Liver (tissue), 9 donors: Measurements from ENCODE around the gene CCR9. TPM values are rescaled to one million over a fixed set of nuclear protein-coding genes. Genes with fewer than 3 reads are reported as not detected.

ENCODE experiments used
- DNase-seq: peaks from one replicate; pipeline ENCODE4 v3.0.0-alpha.2; 2017; ENCODE audit warnings: low spot score
- H3K27ac ChIP-seq, 2 donors: one replicate each; pipeline ENCODE4 v1.7.0; 2013; ENCODE audit warnings: inconsistent platforms in 2 of 2, low read length in 2 of 2, control low read depth in 1 of 2, low read depth in 1 of 2, mild to moderate bottlenecking in 1 of 2
- H3K27me3 ChIP-seq, 4 donors: one replicate each; pipeline versions ENCODE4 v1.6.1 to v1.7.0; 2013; ENCODE audit warnings: low read length in 3 of 4, inconsistent platforms in 1 of 4, mild to moderate bottlenecking in 1 of 4, moderate library complexity in 1 of 4; ENCODE audit not compliant: control insufficient read depth in 4 of 4, insufficient read depth in 4 of 4
- H3K36me3 ChIP-seq, 4 donors: one replicate each; pipeline versions ENCODE4 v1.6.1 to v1.7.0; 2013; ENCODE audit warnings: low read length in 3 of 4, mild to moderate bottlenecking in 3 of 4, low read depth in 1 of 4, moderate library complexity in 1 of 4; ENCODE audit not compliant: control insufficient read depth in 4 of 4, insufficient read depth in 3 of 4
- H3K4me1 ChIP-seq, 4 donors: one replicate each; pipeline versions ENCODE4 v1.6.1 to v1.7.0; 2013; ENCODE audit warnings: low read length in 3 of 4, mild to moderate bottlenecking in 3 of 4, moderate library complexity in 1 of 4; ENCODE audit not compliant: control insufficient read depth in 4 of 4, insufficient read depth in 4 of 4
- H3K4me3 ChIP-seq, 3 donors: one replicate each; pipeline versions ENCODE4 v1.6.1 to v1.7.0; 2013; ENCODE audit warnings: low read length in 3 of 3, control low read depth in 1 of 3, low read depth in 1 of 3, mild to moderate bottlenecking in 1 of 3
- H3K9ac ChIP-seq, 2 donors: one replicate each; pipeline ENCODE4 v1.7.0; 2013; ENCODE audit warnings: low read length in 2 of 2, mild to moderate bottlenecking in 2 of 2, moderate library complexity in 2 of 2, control low read depth in 1 of 2, low read depth in 1 of 2
- H3K9me3 ChIP-seq, 4 donors: one replicate each; pipeline versions ENCODE4 v1.6.1 to v1.7.0; 2013; ENCODE audit warnings: low read length in 3 of 4; ENCODE audit not compliant: control insufficient read depth in 4 of 4
- EGR1 ChIP-seq, 2 donors: IDR thresholded peaks; 2 replicates each; pipeline ENCODE4 v1.6.1; 2016 to 2018; ENCODE audit warnings: antibody characterized with exemption in 2 of 2, low read depth in 2 of 2
- FOXA1 ChIP-seq: IDR thresholded peaks from 2 replicates; pipeline ENCODE4 v1.6.1; 2016; ENCODE audit warnings: antibody characterized with exemption
- FOXA2 ChIP-seq: IDR thresholded peaks from 2 replicates; pipeline ENCODE4 v1.6.1; 2016; ENCODE audit warnings: antibody characterized with exemption
- GABPA ChIP-seq, 2 donors: IDR thresholded peaks in 1 of 2; conservative IDR thresholded peaks in 1 of 2; 2 replicates each; pipeline ENCODE4 v1.6.1; 2016; ENCODE audit warnings: antibody characterized with exemption in 2 of 2, mild to moderate bottlenecking in 1 of 2, moderate library complexity in 1 of 2
- HNF4A ChIP-seq, 2 donors: conservative IDR thresholded peaks; 2 replicates each; pipeline ENCODE4 v1.6.1; 2016; ENCODE audit warnings: antibody characterized with exemption in 2 of 2, mild to moderate bottlenecking in 2 of 2
- HNF4G ChIP-seq: IDR thresholded peaks from 2 replicates; pipeline ENCODE4 v1.6.1; 2016; ENCODE audit warnings: antibody characterized with exemption
- JUND ChIP-seq, 2 donors: IDR thresholded peaks; 2 replicates each; pipeline ENCODE4 v1.6.1; 2016; ENCODE audit warnings: antibody characterized with exemption in 2 of 2
- NR2F2 ChIP-seq: IDR thresholded peaks from 2 replicates; pipeline ENCODE4 v1.6.1; 2016; ENCODE audit warnings: antibody characterized with exemption
- RAD21 ChIP-seq, 2 donors: IDR thresholded peaks; 2 replicates each; pipeline ENCODE4 v1.6.1; 2016; ENCODE audit warnings: antibody characterized with exemption in 2 of 2, mild to moderate bottlenecking in 2 of 2
- RXRA ChIP-seq, 2 donors: IDR thresholded peaks; 2 replicates each; pipeline ENCODE4 v1.6.1; 2017 to 2018; ENCODE audit warnings: antibody characterized with exemption in 2 of 2, mild to moderate bottlenecking in 1 of 2
- SP1 ChIP-seq: IDR thresholded peaks from 2 replicates; pipeline ENCODE4 v1.6.1; 2018; ENCODE audit warnings: antibody characterized with exemption, mild to moderate bottlenecking
- TAF1 ChIP-seq: conservative IDR thresholded peaks from 2 replicates; pipeline ENCODE4 v1.6.1; 2016; ENCODE audit warnings: antibody characterized with exemption, mild to moderate bottlenecking
- YY1 ChIP-seq: IDR thresholded peaks from 2 replicates; pipeline ENCODE4 v1.6.1; 2016; ENCODE audit warnings: antibody characterized with exemption, mild to moderate bottlenecking
- WGBS: extraction: QIAGEN DNeasy Blood & Tissue Kit; methylation state at CpG from one replicate; pipeline ENCODE4 v1.1.7; 2013; 5-methylcytosine and 5-hydroxymethylcytosine counted together
- polyA plus RNA-seq, 2 donors: library from polyadenylated mRNA; stranded (reverse) in 1 of 2; unstranded in 1 of 2; fragments of 200-250 nt in 1 of 2; fragments of >200 nt in 1 of 2; fragmentation: Nextera tagmentation in 1 of 2; extraction: Ambion mirVana in 1 of 2; gene quantifications; one replicate each; pipeline versions ENCODE4 v1.2.1 to v1.2.3, GENCODE V29; 2013 to 2015
- total RNA-seq, 2 donors: library from RNA; depleted of rRNA; stranded (reverse); fragments of >200 nt; gene quantifications; one replicate each; pipeline ENCODE4 v1.2.3, GENCODE V29; 2014
- TF ChIP-seq, protein P1 (sequence below): IDR thresholded peaks from 2 replicates; pipeline ENCODE4 v1.6.1; 2016; ENCODE audit warnings: antibody characterized with exemption
- TF ChIP-seq, protein P2 (sequence below): fragments of 150-350 bp; IDR thresholded peaks from 2 replicates; pipeline ENCODE4 v1.5.1; 2017; ENCODE audit warnings: improper control_type of control experiment, low read depth, low read length; ENCODE audit not compliant: missing input control
- TF ChIP-seq, protein P3 (sequence below): IDR thresholded peaks from 2 replicates; pipeline ENCODE4 v1.6.1; 2016; ENCODE audit warnings: antibody characterized with exemption, mild to moderate bottlenecking
- TF ChIP-seq, protein P4 (sequence below): IDR thresholded peaks from 2 replicates; pipeline ENCODE4 v1.6.1; 2016; ENCODE audit warnings: antibody characterized with exemption
- TF ChIP-seq, protein P5 (sequence below): IDR thresholded peaks from 2 replicates; pipeline ENCODE4 v1.6.1; 2016; ENCODE audit warnings: antibody characterized with exemption
- donor health status: healthy.
- donor health status: healthy.
- donor health status: healthy.
- donor health status: healthy.
- donor health status: healthy.

The CCR9 gene
- total and polyA plus RNA-seq, 4 donors = 0.28 TPM; not detected in 3

DNA sequence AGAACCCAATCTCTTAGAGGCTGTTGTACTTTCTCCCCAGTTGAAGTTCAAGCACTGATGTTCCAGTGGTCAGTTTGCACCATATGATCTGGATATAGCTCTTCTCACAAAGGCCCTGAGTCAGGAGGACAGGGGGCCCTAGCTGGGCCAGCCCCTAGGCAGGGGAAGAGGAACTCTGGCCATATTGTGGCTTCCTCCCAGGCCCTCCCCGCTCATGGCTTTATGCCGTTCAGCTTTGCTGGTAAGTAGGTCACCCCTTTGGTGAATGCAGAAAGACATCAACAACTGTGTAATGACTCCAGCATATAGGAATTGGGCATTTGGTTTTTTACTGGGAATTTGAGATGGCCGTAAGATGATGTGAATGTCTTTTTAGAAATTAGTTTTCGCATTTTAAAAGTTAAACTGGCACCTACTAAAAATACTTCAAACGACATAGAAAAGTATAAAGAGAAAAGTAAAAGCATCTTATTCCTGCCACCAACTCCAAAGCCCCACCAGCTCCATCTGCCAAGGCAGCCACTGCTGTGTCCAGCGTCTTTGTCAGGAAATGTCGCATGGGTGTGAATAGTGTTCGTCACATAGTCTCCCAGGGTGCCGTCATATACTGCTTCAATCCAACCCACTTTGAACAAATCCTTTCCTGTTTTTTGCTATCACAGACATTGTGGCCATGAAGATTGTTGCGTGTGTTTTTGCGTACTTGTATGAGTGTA, 25.3 kb downstream of the CCR9 start:
- TF ChIP-seq, protein P1, sequence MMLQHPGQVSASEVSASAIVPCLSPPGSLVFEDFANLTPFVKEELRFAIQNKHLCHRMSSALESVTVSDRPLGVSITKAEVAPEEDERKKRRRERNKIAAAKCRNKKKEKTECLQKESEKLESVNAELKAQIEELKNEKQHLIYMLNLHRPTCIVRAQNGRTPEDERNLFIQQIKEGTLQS = no peak
- TF ChIP-seq FOXA2 (no peak), RXRA (IDR thresholded peaks at IDR 0.05) (no peak), JUND (IDR thresholded peaks at IDR 0.05) (no peak), RAD21 (IDR thresholded peaks at IDR 0.05) (no peak), HNF4A (conservative IDR thresholded peaks at IDR 0.05) (no peak), EGR1 (IDR thresholded peaks at IDR 0.05; ENCODE audit: low read depth in 2 of 2) (no peak), NR2F2 (no peak), GABPA (IDR thresholded peaks at IDR 0.05 in 1 of 2, conservative IDR thresholded peaks at IDR 0.05 in 1 of 2) (no peak), YY1 (no peak), TAF1 (no peak)
- TF ChIP-seq, protein P2, sequence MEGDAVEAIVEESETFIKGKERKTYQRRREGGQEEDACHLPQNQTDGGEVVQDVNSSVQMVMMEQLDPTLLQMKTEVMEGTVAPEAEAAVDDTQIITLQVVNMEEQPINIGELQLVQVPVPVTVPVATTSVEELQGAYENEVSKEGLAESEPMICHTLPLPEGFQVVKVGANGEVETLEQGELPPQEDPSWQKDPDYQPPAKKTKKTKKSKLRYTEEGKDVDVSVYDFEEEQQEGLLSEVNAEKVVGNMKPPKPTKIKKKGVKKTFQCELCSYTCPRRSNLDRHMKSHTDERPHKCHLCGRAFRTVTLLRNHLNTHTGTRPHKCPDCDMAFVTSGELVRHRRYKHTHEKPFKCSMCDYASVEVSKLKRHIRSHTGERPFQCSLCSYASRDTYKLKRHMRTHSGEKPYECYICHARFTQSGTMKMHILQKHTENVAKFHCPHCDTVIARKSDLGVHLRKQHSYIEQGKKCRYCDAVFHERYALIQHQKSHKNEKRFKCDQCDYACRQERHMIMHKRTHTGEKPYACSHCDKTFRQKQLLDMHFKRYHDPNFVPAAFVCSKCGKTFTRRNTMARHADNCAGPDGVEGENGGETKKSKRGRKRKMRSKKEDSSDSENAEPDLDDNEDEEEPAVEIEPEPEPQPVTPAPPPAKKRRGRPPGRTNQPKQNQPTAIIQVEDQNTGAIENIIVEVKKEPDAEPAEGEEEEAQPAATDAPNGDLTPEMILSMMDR = no peak
- TF ChIP-seq, protein P3, sequence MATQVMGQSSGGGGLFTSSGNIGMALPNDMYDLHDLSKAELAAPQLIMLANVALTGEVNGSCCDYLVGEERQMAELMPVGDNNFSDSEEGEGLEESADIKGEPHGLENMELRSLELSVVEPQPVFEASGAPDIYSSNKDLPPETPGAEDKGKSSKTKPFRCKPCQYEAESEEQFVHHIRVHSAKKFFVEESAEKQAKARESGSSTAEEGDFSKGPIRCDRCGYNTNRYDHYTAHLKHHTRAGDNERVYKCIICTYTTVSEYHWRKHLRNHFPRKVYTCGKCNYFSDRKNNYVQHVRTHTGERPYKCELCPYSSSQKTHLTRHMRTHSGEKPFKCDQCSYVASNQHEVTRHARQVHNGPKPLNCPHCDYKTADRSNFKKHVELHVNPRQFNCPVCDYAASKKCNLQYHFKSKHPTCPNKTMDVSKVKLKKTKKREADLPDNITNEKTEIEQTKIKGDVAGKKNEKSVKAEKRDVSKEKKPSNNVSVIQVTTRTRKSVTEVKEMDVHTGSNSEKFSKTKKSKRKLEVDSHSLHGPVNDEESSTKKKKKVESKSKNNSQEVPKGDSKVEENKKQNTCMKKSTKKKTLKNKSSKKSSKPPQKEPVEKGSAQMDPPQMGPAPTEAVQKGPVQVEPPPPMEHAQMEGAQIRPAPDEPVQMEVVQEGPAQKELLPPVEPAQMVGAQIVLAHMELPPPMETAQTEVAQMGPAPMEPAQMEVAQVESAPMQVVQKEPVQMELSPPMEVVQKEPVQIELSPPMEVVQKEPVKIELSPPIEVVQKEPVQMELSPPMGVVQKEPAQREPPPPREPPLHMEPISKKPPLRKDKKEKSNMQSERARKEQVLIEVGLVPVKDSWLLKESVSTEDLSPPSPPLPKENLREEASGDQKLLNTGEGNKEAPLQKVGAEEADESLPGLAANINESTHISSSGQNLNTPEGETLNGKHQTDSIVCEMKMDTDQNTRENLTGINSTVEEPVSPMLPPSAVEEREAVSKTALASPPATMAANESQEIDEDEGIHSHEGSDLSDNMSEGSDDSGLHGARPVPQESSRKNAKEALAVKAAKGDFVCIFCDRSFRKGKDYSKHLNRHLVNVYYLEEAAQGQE = no peak
- TF ChIP-seq, protein P4, sequence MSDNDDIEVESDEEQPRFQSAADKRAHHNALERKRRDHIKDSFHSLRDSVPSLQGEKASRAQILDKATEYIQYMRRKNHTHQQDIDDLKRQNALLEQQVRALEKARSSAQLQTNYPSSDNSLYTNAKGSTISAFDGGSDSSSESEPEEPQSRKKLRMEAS = no peak
- no peak overlapping the region for H3K9ac ChIP-seq
- no peak for DNase-seq
- H3K36me3 ChIP-seq = no peaks in the 10 kb centered on the region
- H3K4me1 ChIP-seq = no peaks in the 10 kb centered on the region
- no peaks in the 10 kb centered on the region for H3K9me3 ChIP-seq
- no peak overlapping the region for H3K27ac ChIP-seq
- H3K4me3 ChIP-seq = no peak overlapping the region
- WGBS = 94% methylated on average over 11 of the region's 11 CpGs
- H3K27me3 ChIP-seq = no peaks in the 10 kb centered on the region

DNA sequence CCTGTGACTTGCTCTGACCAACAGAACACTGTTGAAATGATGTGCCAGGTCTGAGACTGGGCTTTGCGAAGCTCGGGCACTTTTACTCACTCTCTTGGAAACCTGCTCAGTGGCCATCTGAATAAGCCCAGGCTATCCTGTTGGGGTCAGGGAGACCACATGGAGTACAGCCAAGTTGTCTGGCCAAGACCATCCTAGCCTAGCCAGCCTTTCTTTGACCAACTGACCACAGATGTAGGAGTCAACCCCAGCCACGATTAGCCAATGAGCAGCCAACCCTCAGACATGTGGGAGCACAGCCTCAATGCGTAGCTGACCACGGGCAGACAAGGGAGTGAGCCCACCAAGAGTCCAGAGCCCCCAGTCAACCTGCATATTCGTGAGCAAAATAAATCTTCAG, 26.1 kb downstream of the CCR9 start:
- WGBS = 91% methylated on average over 6 of the region's 6 CpGs
- TF ChIP-seq EGR1 (IDR thresholded peaks at IDR 0.05; ENCODE audit: low read depth in 2 of 2) (no peak), HNF4G (no peak), NR2F2 (no peak), GABPA (IDR thresholded peaks at IDR 0.05 in 1 of 2, conservative IDR thresholded peaks at IDR 0.05 in 1 of 2) (no peak), RXRA (IDR thresholded peaks at IDR 0.05) (no peak), FOXA1 (no peak), HNF4A (conservative IDR thresholded peaks at IDR 0.05) (no peak), JUND (IDR thresholded peaks at IDR 0.05) (no peak), YY1 (no peak), SP1 (no peak)
- TF ChIP-seq, protein P1 = no peak
- TF ChIP-seq, protein P4 = no peak
- TF ChIP-seq, protein P5, sequence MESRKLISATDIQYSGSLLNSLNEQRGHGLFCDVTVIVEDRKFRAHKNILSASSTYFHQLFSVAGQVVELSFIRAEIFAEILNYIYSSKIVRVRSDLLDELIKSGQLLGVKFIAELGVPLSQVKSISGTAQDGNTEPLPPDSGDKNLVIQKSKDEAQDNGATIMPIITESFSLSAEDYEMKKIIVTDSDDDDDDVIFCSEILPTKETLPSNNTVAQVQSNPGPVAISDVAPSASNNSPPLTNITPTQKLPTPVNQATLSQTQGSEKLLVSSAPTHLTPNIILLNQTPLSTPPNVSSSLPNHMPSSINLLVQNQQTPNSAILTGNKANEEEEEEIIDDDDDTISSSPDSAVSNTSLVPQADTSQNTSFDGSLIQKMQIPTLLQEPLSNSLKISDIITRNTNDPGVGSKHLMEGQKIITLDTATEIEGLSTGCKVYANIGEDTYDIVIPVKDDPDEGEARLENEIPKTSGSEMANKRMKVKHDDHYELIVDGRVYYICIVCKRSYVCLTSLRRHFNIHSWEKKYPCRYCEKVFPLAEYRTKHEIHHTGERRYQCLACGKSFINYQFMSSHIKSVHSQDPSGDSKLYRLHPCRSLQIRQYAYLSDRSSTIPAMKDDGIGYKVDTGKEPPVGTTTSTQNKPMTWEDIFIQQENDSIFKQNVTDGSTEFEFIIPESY = no peak
- no peak overlapping the region for H3K9ac ChIP-seq
- H3K27me3 ChIP-seq = no peaks in the 10 kb centered on the region
- no peaks in the 10 kb centered on the region for H3K9me3 ChIP-seq
- H3K4me3 ChIP-seq = no peak overlapping the region
- no peak for DNase-seq
- H3K4me1 ChIP-seq = no peaks in the 10 kb centered on the region
- no peaks in the 10 kb centered on the region for H3K36me3 ChIP-seq
- no peak overlapping the region for H3K27ac ChIP-seq
